HG03571 (cell line): ENCODE data around the gene ARHGAP22.

Experiments
- ATAC-seq: cut with Tn5 transposase; IDR thresholded peaks from one replicate; pipeline ENCODE4 v1.9.1; 2021; ENCODE audit not compliant: unreplicated experiment

Gene ARHGAP22

GRCh38 chr10:48454302-48455054 lies 150.4 kb downstream of the ARHGAP22 start:
- no peak for ATAC-seq

- ATAC-seq: no peak
These were observed 151.2 kb downstream of the ARHGAP22 start for GRCh38 chr10:48453451-48454301.

GRCh38 chr10:48452879-48453412 lies 151.9 kb downstream of the ARHGAP22 start:
- ATAC-seq: no peak

GRCh38 chr10:48451969-48452878 lies 152.6 kb downstream of the ARHGAP22 start:
- ATAC-seq: no peak

GRCh38 chr10:48450741-48451466 lies 154.0 kb downstream of the ARHGAP22 start:
- ATAC-seq: no peak

- ATAC-seq: no peak
These were observed 154.6 kb downstream of the ARHGAP22 start for GRCh38 chr10:48450233-48450740.

- ATAC-seq: no peak
These were observed 155.2 kb downstream of the ARHGAP22 start for GRCh38 chr10:48449501-48450232.

- ATAC-seq: no peak
These were observed 156.1 kb downstream of the ARHGAP22 start for GRCh38 chr10:48448796-48449195.

GRCh38 chr10:48447356-48448215 lies 157.3 kb downstream of the ARHGAP22 start:
- no peak for ATAC-seq

- ATAC-seq: no peak
These were observed 158.1 kb downstream of the ARHGAP22 start for GRCh38 chr10:48446785-48447184.

- ATAC-seq: no peak
These were observed 158.9 kb downstream of the ARHGAP22 start for GRCh38 chr10:48445932-48446331.

- no peak for ATAC-seq
These were observed 159.7 kb downstream of the ARHGAP22 start for GRCh38 chr10:48444861-48445841.

GRCh38 chr10:48444266-48444665 lies 160.6 kb downstream of the ARHGAP22 start:
- no peak for ATAC-seq

GRCh38 chr10:48442809-48443177 lies 162.1 kb downstream of the ARHGAP22 start:
- no peak for ATAC-seq

GRCh38 chr10:48442090-48442808 lies 162.6 kb downstream of the ARHGAP22 start:
- ATAC-seq: no peak

- ATAC-seq: no peak
These were observed 164.1 kb downstream of the ARHGAP22 start for GRCh38 chr10:48440771-48441170.
